K562 (cell line): ENCODE results near the gene C5orf47. TPM values are rescaled to one million over a fixed set of nuclear protein-coding genes. Genes with fewer than 3 reads are reported as not detected.

Experiments
- ATAC-seq: fragments of 200-7000 bp; cut with Tn5 transposase; 3 replicates; pipeline ENCODE4 v1.9.1; 2020; ENCODE audit warnings: moderate library complexity
- BruUV-seq: library from RNA; stranded (reverse); fragments of 400-500 nt; replicated peaks from 2 replicates; lab custom pipeline; 2021; lab: Mats Ljungman, UMichigan
- CTCF ChIA-PET: fragments of 300-600 bp; formaldehyde crosslinking; extraction: SDS; loops from one replicate; lab custom pipeline; 2021; ENCODE audit warnings: low intra/inter-chr PET ratio; lab: Yijun Ruan, JAX
- POLR2A ChIA-PET: fragments of 300-600, 350-650 bp; sonication (Branson Sonifier 250); formaldehyde crosslinking; extraction: SDS; loops from one replicate; lab custom pipeline; 2021; ENCODE audit warnings: antibody characterized with exemption, inconsistent platforms; lab: Yijun Ruan, JAX
- DNase-seq, 4 experiments: peaks; one replicate each; pipeline versions ENCODE4 v3.0.0 to v3.0.0-alpha.2; 2011 to 2018; ENCODE audit warnings: low spot score in 3 of 4, mixed read lengths in 3 of 4; ENCODE audit errors: extremely low read depth in 1 of 4
- FAIRE-seq: peaks from 2 replicates; lab custom pipeline; 2011; peaks lifted over from hg19 to GRCh38; lab: Jason Lieb, UNC
- H2AFZ ChIP-seq: 2 replicates; pipeline ENCODE4 v1.6.0; 2011; ENCODE audit warnings: low read depth, low read length, control low read depth, inconsistent platforms
- H3K27ac ChIP-seq: fragments of 200-600 bp; 3 replicates; pipeline ENCODE4 v1.8.0; 2011; ENCODE audit warnings: low read depth, mild to moderate bottlenecking, control low read depth, inconsistent platforms, low read length, moderate library complexity, mixed read lengths; ENCODE audit errors: extremely low read depth
- H3K27me3 ChIP-seq, 2 experiments: fragments of 300-600 bp in 1 of 2; 2 replicates in 1 of 2; 3 replicates in 1 of 2; pipeline versions ENCODE4 v1.6.0 to v1.8.0; 2011; ENCODE audit warnings: inconsistent platforms in 2 of 2, low read length in 2 of 2, mild to moderate bottlenecking in 1 of 2, mixed read lengths in 1 of 2, moderate library complexity in 1 of 2; ENCODE audit not compliant: control insufficient read depth in 2 of 2, insufficient read depth in 2 of 2
- H3K36me3 ChIP-seq: fragments of 300-600 bp; 3 replicates; pipeline ENCODE4 v1.8.0; 2011; ENCODE audit warnings: mild to moderate bottlenecking, low read length, inconsistent platforms; ENCODE audit not compliant: control insufficient read depth, insufficient read depth
- H3K4me1 ChIP-seq, 2 experiments: fragments of 200-600 bp in 1 of 2; replicated peaks in 1 of 2; 2 replicates in 1 of 2; 3 replicates in 1 of 2; pipeline versions ENCODE4 v1.5.1 to v1.8.0; 2011; ENCODE audit warnings: inconsistent platforms in 2 of 2, low read length in 2 of 2, mild to moderate bottlenecking in 1 of 2, mixed read lengths in 1 of 2, moderate library complexity in 1 of 2; ENCODE audit not compliant: control insufficient read depth in 2 of 2, insufficient read depth in 2 of 2
- H3K4me2 ChIP-seq: 2 replicates; pipeline ENCODE4 v1.6.1; 2011; ENCODE audit warnings: low read length, control low read depth, inconsistent platforms, mixed read lengths; ENCODE audit not compliant: insufficient read depth
- H3K4me3 ChIP-seq: fragments of 200-600 bp; sonication (generic), shearing (Covaris generic); 2 replicates; pipeline ENCODE4 v1.5.1; 2016; ENCODE audit warnings: control low read depth, inconsistent platforms
- H3K79me2 ChIP-seq: fragments of 200-600 bp; 3 replicates; pipeline ENCODE4 v1.8.0; 2011; ENCODE audit warnings: low read length, inconsistent platforms; ENCODE audit not compliant: control insufficient read depth, insufficient read depth
- H3K9ac ChIP-seq, 2 experiments: 2 replicates each; pipeline versions ENCODE4 v1.6.0 to v1.6.1; 2011; ENCODE audit warnings: low read depth in 2 of 2, low read length in 2 of 2, control low read depth in 1 of 2, inconsistent platforms in 1 of 2, mild to moderate bottlenecking in 1 of 2, mixed read lengths in 1 of 2; ENCODE audit not compliant: insufficient read depth in 1 of 2
- H3K9me1 ChIP-seq: one replicate; pipeline ENCODE4 v1.6.0; 2011; ENCODE audit warnings: inconsistent platforms, mild to moderate bottlenecking, low read length, moderate library complexity; ENCODE audit not compliant: control insufficient read depth, insufficient read depth
- H3K9me3 ChIP-seq: replicated peaks from 2 replicates; pipeline ENCODE4 v1.5.1; 2011; ENCODE audit warnings: low read depth, low read length, inconsistent platforms; ENCODE audit not compliant: control insufficient read depth, insufficient read depth
- H4K20me1 ChIP-seq: replicated peaks from 2 replicates; pipeline ENCODE4 v1.6.1; 2011; ENCODE audit warnings: low read length, inconsistent platforms, mixed read lengths; ENCODE audit not compliant: control insufficient read depth, insufficient read depth
- AFF1 ChIP-seq, 2 experiments: fragments of 450-650 bp; IDR thresholded peaks; 2 replicates each; pipeline ENCODE4 v1.6.1; 2018; ENCODE audit warnings: mild to moderate bottlenecking in 2 of 2, low read depth in 1 of 2; ENCODE audit not compliant: partially characterized antibody in 2 of 2
- FIP1L1 ChIP-seq: fragments of 200-400 bp; formaldehyde crosslinking; IDR thresholded peaks from 2 replicates; pipeline ENCODE4 v1.6.1; 2018; ENCODE audit warnings: mild to moderate bottlenecking, low read depth, low read length; ENCODE audit not compliant: poor library complexity, severe bottlenecking
- FOXA1 ChIP-seq: fragments of 450-650 bp; IDR thresholded peaks from 2 replicates; pipeline ENCODE4 v1.6.1; 2016; ENCODE audit warnings: mild to moderate bottlenecking, borderline replicate concordance
- FOXP4 ChIP-seq: sonication (generic); formaldehyde crosslinking; IDR thresholded peaks from 2 replicates; pipeline ENCODE4 v1.8.0; 2022; ENCODE audit warnings: mild to moderate bottlenecking, missing genetic modification reagents, borderline replicate concordance
- GATAD2A ChIP-seq: fragments of 450-650 bp; IDR thresholded peaks from 2 replicates; pipeline ENCODE4 v1.6.1; 2017
- SRSF9 ChIP-seq: fragments of 200-400 bp; formaldehyde crosslinking; IDR thresholded peaks from 2 replicates; pipeline ENCODE4 v1.6.1; 2017; ENCODE audit warnings: low read depth, low read length, borderline replicate concordance
- ZNF311 ChIP-seq: fragments of 250-450 bp; sonication (Bioruptor Pico); IDR thresholded peaks from 2 replicates; pipeline ENCODE4 v1.4.0; 2020; ENCODE audit warnings: mild to moderate bottlenecking, moderate library complexity
- ZNF75A ChIP-seq: fragments of 450-650 bp; formaldehyde crosslinking; IDR thresholded peaks from 2 replicates; pipeline ENCODE4 v1.4.0; 2020; ENCODE audit warnings: mild to moderate bottlenecking
- WGBS: fragments of 100-300 bp; shearing (Covaris generic); methylation state at CpG from one replicate; pipeline ENCODE4 v1.1.6; 2016; ENCODE audit warnings: low coverage, mixed read lengths; ENCODE audit not compliant: insufficient coverage; ENCODE audit errors: missing lambda C conversion rate; 5-methylcytosine and 5-hydroxymethylcytosine counted together
- in situ Hi-C: fragments of 300-500 bp; cut with MboI; formaldehyde crosslinking; loops from 4 replicates; pipeline ENCODE4 v1.15.0; 2018; ENCODE audit warnings: inconsistent platforms, mixed read lengths
- intact Hi-C: fragments of 100-400 bp; cut with micrococcal nuclease; formaldehyde crosslinking; loops from 2 replicates; pipeline ENCODE4 v1.14.2; 2022
- polyA plus RNA-seq, 8 experiments: library from polyadenylated mRNA; depleted of rRNA in 4 of 8; stranded (reverse) in 5 of 8; unstranded in 3 of 8; fragments of >200 nt; fragmentation: Nextera tagmentation in 2 of 8; fragmentation: Illumina TruSeq in 1 of 8; extraction: Ambion mirVana in 2 of 8; extraction: Trizol in 1 of 8; gene quantifications; 2 replicates each; pipeline versions ENCODE4 v1.2.1 to v1.2.3, GENCODE V29; 2011 to 2014; ENCODE audit warnings: inconsistent platforms in 1 of 8, missing spikeins in 1 of 8
- total RNA-seq, 7 experiments: library from RNA; depleted of rRNA in 6 of 7; stranded (reverse); fragments of >200 nt in 6 of 7; fragmentation: Illumina TruSeq in 2 of 7; extraction: Trizol in 2 of 7; gene quantifications; 2 replicates each; pipeline versions ENCODE4 v1.2.1 to v1.2.3, GENCODE V29; 2011 to 2021; ENCODE audit warnings: low replicate concordance in 1 of 7
- TF ChIP-seq, protein P1 (sequence below): sonication (generic); formaldehyde crosslinking; IDR thresholded peaks from 2 replicates; pipeline ENCODE4 v1.4.0; 2020; ENCODE audit warnings: mild to moderate bottlenecking, missing genetic modification reagents

Gene C5orf47
- total and polyA plus RNA-seq, 9 of the 15 experiments (the other 6 are each of a cell fraction or from before 2014, with no cell fraction given), result 0.08 TPM; not detected in 8

DNA sequence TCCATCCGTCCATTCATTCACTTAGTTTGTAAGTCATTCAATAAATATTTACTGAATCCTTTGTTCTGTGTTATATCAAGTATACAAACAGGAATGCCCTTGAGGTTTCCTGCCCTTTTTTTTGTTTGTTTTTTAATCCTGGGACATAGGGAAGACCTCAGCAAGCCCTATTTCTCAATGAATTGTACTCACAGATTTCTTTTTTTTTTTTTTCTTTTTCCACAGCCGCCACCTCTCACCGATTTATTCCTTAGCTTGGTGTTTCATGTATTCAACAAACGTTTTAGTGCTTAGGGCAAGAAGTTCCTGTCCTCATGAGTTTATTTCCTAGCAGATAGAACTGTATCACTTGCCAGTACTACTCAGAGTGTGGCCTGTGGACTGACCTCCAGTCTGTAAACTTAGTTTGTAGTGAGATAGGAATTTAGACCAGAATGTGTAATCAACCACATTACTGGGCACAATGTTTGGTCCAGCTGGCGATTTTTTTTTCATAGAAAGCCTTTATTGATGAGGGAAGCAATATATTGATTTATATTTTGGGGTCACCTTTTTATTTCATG lies 35.4 kb upstream of the C5orf47 start:
- POLR2A ChIA-PET, result interaction anchor here (0.7 to 0.9 kb wide), 2 partner anchors 14 to 48 kb away, joined by 3 to 4 read pairs; no protein-coding TSS in a partner anchor
- CTCF ChIA-PET, result no interaction called here
- DNase-seq (no peak), ATAC-seq (no peak), FAIRE-seq (no peak)
- Histone ChIP-seq H3K27me3 (no peaks in the 10 kb centered on the region), H3K4me2 (no peak overlapping the region), H3K9ac (no peak overlapping the region), H3K79me2 (no peaks in the 10 kb centered on the region), H2AFZ (no peak overlapping the region), H3K9me3 (no peaks in the 10 kb centered on the region), H3K36me3 (peaks cover 84% of the 10 kb centered on the region), H3K4me1 (no peaks in the 10 kb centered on the region; a peak in 1 of 5 replicates), H3K9me1 (no peaks in the 10 kb centered on the region), H3K4me3 (no peak overlapping the region), H4K20me1 (no peaks in the 10 kb centered on the region), H3K27ac (no peak overlapping the region)
- in situ Hi-C loops, result no loop called here
- no TSS peak for BruUV-seq
- intact Hi-C loops, result no loop called here
- 66% methylated on average over 5 of the region's 5 CpGs for WGBS
- TF ChIP-seq FIP1L1 (no peak), ZNF75A (CRISPR knock-in tag) (no peak), FOXP4 (CRISPR knock-in tag) (no peak), SRSF9 (no peak), ZNF311 (CRISPR knock-in tag) (no peak), FOXA1 (no peak), GATAD2A (no peak), AFF1 (IDR thresholded peaks at IDR 0.05; ENCODE audit: low read depth in 1 of 2, partially characterized antibody in 2 of 2) (no peak)
- TF ChIP-seq, protein P1, sequence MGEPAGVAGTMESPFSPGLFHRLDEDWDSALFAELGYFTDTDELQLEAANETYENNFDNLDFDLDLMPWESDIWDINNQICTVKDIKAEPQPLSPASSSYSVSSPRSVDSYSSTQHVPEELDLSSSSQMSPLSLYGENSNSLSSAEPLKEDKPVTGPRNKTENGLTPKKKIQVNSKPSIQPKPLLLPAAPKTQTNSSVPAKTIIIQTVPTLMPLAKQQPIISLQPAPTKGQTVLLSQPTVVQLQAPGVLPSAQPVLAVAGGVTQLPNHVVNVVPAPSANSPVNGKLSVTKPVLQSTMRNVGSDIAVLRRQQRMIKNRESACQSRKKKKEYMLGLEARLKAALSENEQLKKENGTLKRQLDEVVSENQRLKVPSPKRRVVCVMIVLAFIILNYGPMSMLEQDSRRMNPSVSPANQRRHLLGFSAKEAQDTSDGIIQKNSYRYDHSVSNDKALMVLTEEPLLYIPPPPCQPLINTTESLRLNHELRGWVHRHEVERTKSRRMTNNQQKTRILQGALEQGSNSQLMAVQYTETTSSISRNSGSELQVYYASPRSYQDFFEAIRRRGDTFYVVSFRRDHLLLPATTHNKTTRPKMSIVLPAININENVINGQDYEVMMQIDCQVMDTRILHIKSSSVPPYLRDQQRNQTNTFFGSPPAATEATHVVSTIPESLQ (CRISPR knock-in tag), result no peak
